WI38 (cell line): ENCODE measurements around the gene SOHLH1.

ENCODE experiments used
- H3K4me3 ChIP-seq: 2 replicates; pipeline ENCODE4 v1.5.1; 2011; ENCODE audit warnings: low read depth, mild to moderate bottlenecking, control low read depth, low read length
- CTCF ChIP-seq: IDR thresholded peaks from 2 replicates; pipeline ENCODE4 v1.5.1; 2012; ENCODE audit warnings: low read depth, mild to moderate bottlenecking, control low read depth, low read length

The SOHLH1 gene

GRCh38 chr9:135657416-135657815 is 41.9 kb downstream of the SOHLH1 start:
- H3K4me3 ChIP-seq = no peak overlapping the region
- TF ChIP-seq CTCF = no peak

- TF ChIP-seq CTCF = no peak
- no peak overlapping the region for H3K4me3 ChIP-seq
Observed at GRCh38 chr9:135655317-135655716, 44.0 kb downstream of the SOHLH1 start.

- TF ChIP-seq CTCF = no peak
- H3K4me3 ChIP-seq = no peak overlapping the region
Observed at GRCh38 chr9:135650408-135650807, 48.9 kb downstream of the SOHLH1 start.

GRCh38 chr9:135649508-135649907 is 49.8 kb downstream of the SOHLH1 start:
- H3K4me3 ChIP-seq = no peak overlapping the region
- no peak for TF ChIP-seq CTCF

GRCh38 chr9:135648494-135649410 is 50.5 kb downstream of the SOHLH1 start:
- TF ChIP-seq CTCF = no peak
- H3K4me3 ChIP-seq = no peak overlapping the region

GRCh38 chr9:135647884-135648283 is 51.4 kb downstream of the SOHLH1 start:
- H3K4me3 ChIP-seq = no peak overlapping the region
- no peak for TF ChIP-seq CTCF

GRCh38 chr9:135644631-135645218 is 54.6 kb downstream of the SOHLH1 start:
- no peak for TF ChIP-seq CTCF
- H3K4me3 ChIP-seq = no peak overlapping the region
